Bladder microvascular endothelial cell (primary cell): Measurements from ENCODE around the gene PTH1R. TPM values are rescaled to one million over a fixed set of nuclear protein-coding genes. Genes with fewer than 3 reads are reported as not detected.

Experiments
- total RNA-seq: library from RNA; depleted of rRNA; stranded (reverse); fragments of >200 nt; gene quantifications from 2 replicates; pipeline ENCODE4 v1.2.3, GENCODE V29; 2014

PTH1R gene
- 0.06 and 0.32 TPM in 2 replicates for total RNA-seq

DNA sequence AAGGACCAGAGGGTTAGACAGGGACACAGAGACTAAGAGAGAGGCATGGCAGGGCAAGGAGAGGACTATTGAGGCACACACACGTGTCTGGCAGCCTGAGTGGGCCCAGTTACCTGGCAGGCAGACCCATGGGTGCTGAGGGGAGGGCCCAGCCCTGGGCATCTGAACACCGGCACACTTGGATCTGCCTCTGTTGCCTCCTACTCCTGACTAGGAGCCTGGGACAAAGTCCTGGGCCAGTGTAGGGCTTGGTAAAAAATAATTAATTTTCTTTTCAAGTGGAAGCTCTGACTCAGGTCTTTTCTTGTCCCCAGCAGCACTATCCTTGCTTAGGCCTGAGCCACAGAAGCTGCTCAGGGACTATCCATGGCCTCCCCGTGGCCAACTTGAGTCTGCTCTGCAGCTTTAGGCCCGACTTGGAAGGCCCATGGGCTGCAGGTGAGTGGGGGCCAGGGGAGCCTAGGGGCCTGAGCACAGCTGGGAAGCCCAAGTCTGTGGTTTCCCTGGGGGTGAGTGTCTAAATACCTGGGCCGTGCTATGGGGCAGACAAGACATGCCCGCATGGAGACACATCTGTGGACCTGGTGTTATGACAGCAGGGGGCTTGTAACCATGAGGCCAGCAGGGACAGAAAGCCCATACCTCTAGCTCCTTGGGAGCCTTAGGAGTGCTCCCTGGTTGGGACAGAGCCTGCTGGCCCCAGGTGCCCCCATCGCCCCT is at the start of gene PTH1R:
Gene PTH1R (plus strand): TSS at position 316 of the 720 bp plus-strand sequence. CDS start 5,839 bp downstream, outside the sequence.

DNA sequence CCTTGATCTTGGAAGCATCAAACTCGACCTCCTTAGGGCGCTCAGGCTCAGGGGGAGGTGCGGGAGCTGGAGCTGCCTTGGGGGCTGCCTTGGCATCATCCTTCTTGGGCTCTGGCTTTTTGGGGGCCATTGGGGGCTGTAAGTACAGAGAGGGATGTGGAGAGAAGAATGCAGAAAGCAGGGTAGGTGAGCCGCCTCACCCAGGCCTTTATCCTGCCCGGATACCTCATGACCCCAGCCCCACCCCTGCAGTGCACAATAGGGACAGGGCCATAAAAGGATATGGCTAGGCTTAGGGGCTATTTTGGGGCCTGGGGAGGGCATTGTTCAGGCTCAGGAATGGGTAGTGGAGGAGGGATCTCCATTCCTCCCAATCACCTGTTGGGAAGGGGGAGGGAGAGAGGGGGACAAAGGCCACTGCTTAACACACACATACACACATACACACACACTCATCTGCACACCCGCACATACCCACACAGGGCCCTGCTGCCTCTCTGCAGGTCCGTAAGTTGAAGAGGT is 14.2 kb upstream of the PTH1R start, which contains the start of gene MYL3:
Gene MYL3 (minus strand): TSS at position 184 of the 522 bp plus-strand sequence. CDS start 54 bp downstream, at position 130.

Other genes starting within 250 kb of the PTH1R start
- gene ALS2CL, start 184.0 kb upstream of the PTH1R start, total RNA-seq: 9.9 and 18.5 TPM in 2 replicates
- 0.16 and 0.31 TPM in 2 replicates for gene TMIE, start 176.3 kb upstream of the PTH1R start, total RNA-seq
- gene PRSS50, start 159.9 kb upstream of the PTH1R start, total RNA-seq: not detected in 2 replicates
- gene MYL3, start 14.3 kb upstream of the PTH1R start, total RNA-seq: not detected in 2 replicates
- 36.8 and 40.6 TPM in 2 replicates for gene CCDC12, start 99.0 kb downstream of the PTH1R start, total RNA-seq
- gene NBEAL2, start 101.9 kb downstream of the PTH1R start, total RNA-seq: 21.7 and 37.3 TPM in 2 replicates